ENCODE data around the gene DFFB.
A peak's percentile ranks its signal among the peaks of the same experiment; 100 is the strongest.

The DFFB gene

DNA sequence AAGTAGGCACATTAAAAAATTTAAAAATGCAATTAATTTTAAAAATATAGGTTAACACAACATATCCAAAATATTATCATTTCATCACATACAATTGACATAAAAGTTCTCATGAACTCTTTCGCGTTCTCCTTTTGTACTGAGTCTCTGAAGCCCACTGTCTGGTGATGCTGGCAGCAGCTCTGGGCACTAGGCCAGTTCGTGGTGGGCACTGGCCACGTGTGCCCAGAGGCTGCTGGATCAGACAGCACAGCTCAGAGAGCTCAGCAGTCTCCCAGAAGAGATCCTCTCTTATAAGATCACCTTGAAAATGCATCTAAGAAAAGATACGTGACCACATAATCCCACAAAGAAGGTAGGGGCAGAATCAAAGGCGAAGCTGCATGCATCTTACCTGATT is 10.2 kb upstream of the DFFB start:
- no peak overlapping the region for H3K27ac ChIP-seq
- TF ChIP-seq, protein P1, sequence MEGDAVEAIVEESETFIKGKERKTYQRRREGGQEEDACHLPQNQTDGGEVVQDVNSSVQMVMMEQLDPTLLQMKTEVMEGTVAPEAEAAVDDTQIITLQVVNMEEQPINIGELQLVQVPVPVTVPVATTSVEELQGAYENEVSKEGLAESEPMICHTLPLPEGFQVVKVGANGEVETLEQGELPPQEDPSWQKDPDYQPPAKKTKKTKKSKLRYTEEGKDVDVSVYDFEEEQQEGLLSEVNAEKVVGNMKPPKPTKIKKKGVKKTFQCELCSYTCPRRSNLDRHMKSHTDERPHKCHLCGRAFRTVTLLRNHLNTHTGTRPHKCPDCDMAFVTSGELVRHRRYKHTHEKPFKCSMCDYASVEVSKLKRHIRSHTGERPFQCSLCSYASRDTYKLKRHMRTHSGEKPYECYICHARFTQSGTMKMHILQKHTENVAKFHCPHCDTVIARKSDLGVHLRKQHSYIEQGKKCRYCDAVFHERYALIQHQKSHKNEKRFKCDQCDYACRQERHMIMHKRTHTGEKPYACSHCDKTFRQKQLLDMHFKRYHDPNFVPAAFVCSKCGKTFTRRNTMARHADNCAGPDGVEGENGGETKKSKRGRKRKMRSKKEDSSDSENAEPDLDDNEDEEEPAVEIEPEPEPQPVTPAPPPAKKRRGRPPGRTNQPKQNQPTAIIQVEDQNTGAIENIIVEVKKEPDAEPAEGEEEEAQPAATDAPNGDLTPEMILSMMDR (conservative IDR thresholded peaks at IDR 0.05): no peak

GRCh38 chr1:3850857-3851256 is 6.4 kb upstream of the DFFB start:
- TF ChIP-seq, protein P1 (conservative IDR thresholded peaks at IDR 0.05): no peak

DNA sequence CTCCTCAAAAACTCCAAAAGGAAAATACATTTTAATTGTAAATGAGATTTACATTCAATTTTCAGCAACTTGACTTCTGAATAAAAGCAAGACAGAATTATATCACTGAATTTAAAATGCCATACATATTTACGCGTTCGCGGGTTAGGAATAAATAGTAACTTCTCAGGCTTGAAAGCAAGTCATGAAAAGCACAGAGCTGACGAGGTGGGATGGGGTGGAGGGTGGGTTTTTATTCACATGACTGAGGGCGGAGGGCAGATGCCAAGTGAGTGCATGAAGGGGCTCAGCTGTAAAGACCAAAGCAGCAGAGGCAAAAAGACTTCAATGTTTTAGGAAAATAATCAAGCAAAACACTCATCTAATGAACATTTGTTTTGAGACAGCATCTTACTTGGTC is 6.0 kb upstream of the DFFB start:
- TF ChIP-seq, protein P1 (conservative IDR thresholded peaks at IDR 0.05): no peak
- no peak overlapping the region for H3K27ac ChIP-seq

More at GRCh38 chr1:3850857-3851256, 6.4 kb upstream of the DFFB start:
- H3K27ac ChIP-seq: no peak overlapping the region

GRCh38 chr1:3852091-3852490 is 5.2 kb upstream of the DFFB start:
- TF ChIP-seq, protein P1 (conservative IDR thresholded peaks at IDR 0.05): no peak
- no peak overlapping the region for H3K27ac ChIP-seq

DNA sequence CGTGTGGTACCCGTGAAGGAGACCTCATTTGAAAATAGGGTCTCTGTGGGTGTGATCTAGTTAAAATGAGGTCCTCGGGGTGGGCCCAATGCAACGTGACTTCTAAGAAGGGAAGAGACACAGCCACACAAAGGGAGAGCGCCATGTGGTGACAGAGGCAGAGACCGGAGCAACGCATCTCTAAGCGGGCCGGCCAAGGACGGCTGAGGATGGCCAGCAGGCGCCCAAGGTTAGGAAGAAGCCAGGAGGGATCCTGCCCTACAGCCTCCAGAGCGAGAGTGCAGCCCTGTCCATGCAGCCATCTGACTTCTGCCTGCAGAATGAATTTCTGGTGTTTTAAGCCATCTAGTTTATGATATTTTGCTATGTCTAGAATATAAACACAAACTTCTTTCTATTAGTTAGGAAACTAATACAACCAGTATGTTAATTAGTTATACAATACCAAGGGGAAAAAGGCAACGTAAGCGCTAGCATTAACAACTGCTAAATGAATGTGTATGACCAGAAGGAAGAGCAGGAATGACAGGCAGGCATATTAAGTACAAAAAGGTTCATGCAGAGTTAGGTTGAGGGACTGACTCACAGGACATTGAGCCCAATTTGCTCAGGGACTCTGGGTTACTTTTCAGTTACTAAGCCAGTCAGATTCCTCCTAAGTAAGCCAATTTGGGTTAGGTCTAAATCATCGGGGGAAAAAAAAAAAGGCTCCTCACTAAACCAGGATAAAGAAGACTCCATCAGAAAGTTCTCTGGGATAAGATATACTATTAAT is 4.4 kb upstream of the DFFB start:
- H3K27ac ChIP-seq: no peak overlapping the region
- TF ChIP-seq, protein P1 (conservative IDR thresholded peaks at IDR 0.05): no peak

- peak overlapping the region; percentile 93 for H3K27ac ChIP-seq
- TF ChIP-seq, protein P1 (conservative IDR thresholded peaks at IDR 0.05): no peak
Observed at GRCh38 chr1:3857791-3858129, 484 bp downstream of the DFFB start.

DNA sequence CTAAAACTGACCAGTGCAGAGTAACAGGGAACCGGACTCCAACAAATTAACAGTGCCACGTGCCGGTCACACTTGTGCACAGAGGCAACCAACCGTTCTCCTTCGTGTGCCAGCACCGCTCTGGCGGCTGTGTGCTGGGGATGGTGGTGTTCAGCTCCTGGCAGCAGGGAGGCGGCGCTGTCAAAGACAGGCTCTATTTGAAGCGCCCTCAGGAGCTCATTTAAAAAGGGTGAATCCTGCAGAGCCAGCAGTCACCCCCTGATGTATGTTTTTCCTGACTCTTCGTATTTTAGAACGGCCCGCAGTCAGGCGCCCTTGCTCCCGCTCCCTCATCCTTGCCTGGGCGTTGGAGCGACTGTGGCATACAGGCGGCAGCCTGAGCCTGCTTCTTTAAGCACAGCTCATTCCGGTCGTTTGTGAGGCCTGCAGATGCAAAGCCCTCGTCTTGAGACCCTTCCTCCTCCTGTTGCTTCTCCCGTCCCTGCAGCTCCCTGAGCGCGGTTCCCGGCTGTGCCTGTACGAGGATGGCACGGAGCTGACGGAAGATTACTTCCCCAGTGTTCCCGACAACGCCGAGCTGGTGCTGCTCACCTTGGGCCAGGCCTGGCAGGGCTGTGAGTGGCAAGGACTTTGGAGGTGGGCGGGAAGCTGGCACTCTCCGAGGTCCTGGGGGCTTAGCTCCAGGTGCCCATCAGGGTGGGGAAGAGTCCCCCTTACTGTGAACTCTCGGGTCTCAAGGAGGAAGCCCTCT is 1.1 kb downstream of the DFFB start:
- TF ChIP-seq, protein P1 (conservative IDR thresholded peaks at IDR 0.05): peak; percentile 10; the same call in 1 of the 2 replicates
- peak overlapping the region; percentile 93 for H3K27ac ChIP-seq

All from VCaP (cell line).